WTC11 (cell line): Measurements from ENCODE around the gene ATP5ME. TPM values are rescaled to one million over a fixed set of nuclear protein-coding genes. Genes with fewer than 3 reads are reported as not detected.

Experiments
- ATAC-seq: fragments of 200-7000 bp; cut with Tn5 transposase; 2 replicates; pipeline ENCODE4 v1.10.0; 2021; ENCODE audit warnings: mild to moderate bottlenecking, moderate library complexity
- CTCF ChIA-PET: fragments of 300-600 bp; sonication (Branson Sonifier 250); formaldehyde crosslinking; loops from one replicate; lab custom pipeline; 2021; ENCODE audit warnings: antibody characterized with exemption; lab: Charles Lee
- POLR2A ChIA-PET: fragments of 350-600 bp; sonication (Branson Sonifier 250); formaldehyde crosslinking; loops from one replicate; lab custom pipeline; 2021; ENCODE audit warnings: antibody characterized with exemption; lab: Charles Lee
- DNase-seq: peaks from one replicate; pipeline ENCODE4 v3.0.0; 2021; ENCODE audit warnings: low spot score
- H3K27ac Mint-ChIP-seq: 2 replicates; pipeline ENCODE4 v1.8.0; 2021; ENCODE audit warnings: mixed read lengths
- H3K27me3 Mint-ChIP-seq: 2 replicates; pipeline ENCODE4 v1.8.0; 2021; ENCODE audit warnings: low read depth, mild to moderate bottlenecking, moderate library complexity, mixed read lengths
- H3K36me3 Mint-ChIP-seq: 2 replicates; pipeline ENCODE4 v1.8.0; 2021; ENCODE audit warnings: mixed read lengths
- H3K4me1 Mint-ChIP-seq: 2 replicates; pipeline ENCODE4 v1.8.0; 2022; ENCODE audit warnings: mixed read lengths
- H3K4me3 Mint-ChIP-seq: 2 replicates; pipeline ENCODE4 v1.8.0; 2021; ENCODE audit warnings: mild to moderate bottlenecking, moderate library complexity, mixed read lengths
- H3K9me3 Mint-ChIP-seq: 2 replicates; pipeline ENCODE4 v1.8.0; 2021; ENCODE audit warnings: mixed read lengths
- CREB1 ChIP-seq: sonication (generic); formaldehyde crosslinking; IDR thresholded peaks from 2 replicates; pipeline ENCODE4 v1.8.0; 2023; ENCODE audit warnings: mild to moderate bottlenecking, missing genetic modification reagents
- GRHL2 ChIP-seq: fragments of 250-450 bp; sonication (Bioruptor Pico); IDR thresholded peaks from 2 replicates; pipeline ENCODE4 v1.8.0; 2022; ENCODE audit warnings: mild to moderate bottlenecking, moderate library complexity; ENCODE audit not compliant: insufficient replicate concordance, severe bottlenecking
- SMAD4 ChIP-seq: sonication (generic); formaldehyde crosslinking; IDR thresholded peaks from 2 replicates; pipeline ENCODE4 v1.8.0; 2022; ENCODE audit warnings: mild to moderate bottlenecking, missing genetic modification reagents
- SOX15 ChIP-seq: fragments of 250-450 bp; sonication (Bioruptor Pico); IDR thresholded peaks from 2 replicates; pipeline ENCODE4 v1.9.0; 2021; ENCODE audit warnings: mild to moderate bottlenecking
- ZNF232 ChIP-seq: sonication (generic); formaldehyde crosslinking; IDR thresholded peaks from 2 replicates; pipeline ENCODE4 v1.8.0; 2022; ENCODE audit warnings: mild to moderate bottlenecking, missing genetic modification reagents
- ZNF317 ChIP-seq: sonication (generic); formaldehyde crosslinking; IDR thresholded peaks from 2 replicates; pipeline ENCODE4 v1.8.1; 2023; ENCODE audit warnings: low read depth, mild to moderate bottlenecking, moderate library complexity, missing genetic modification reagents, borderline replicate concordance
- total RNA-seq: library from RNA; stranded (reverse); gene quantifications from 3 replicates; pipeline ENCODE4 v1.2.3, GENCODE V29; 2021
- TF ChIP-seq, protein P1 (sequence below): sonication (generic); formaldehyde crosslinking; IDR thresholded peaks from 2 replicates; pipeline ENCODE4 v1.8.1; 2023; ENCODE audit warnings: mild to moderate bottlenecking, missing genetic modification reagents
- TF ChIP-seq, protein P2 (sequence below): sonication (generic); formaldehyde crosslinking; IDR thresholded peaks from 2 replicates; pipeline ENCODE4 v1.8.0; 2023; ENCODE audit warnings: mild to moderate bottlenecking, missing genetic modification reagents
- TF ChIP-seq, protein P3 (sequence below): sonication (generic); formaldehyde crosslinking; IDR thresholded peaks from 2 replicates; pipeline ENCODE4 v1.8.0; 2022; ENCODE audit warnings: mild to moderate bottlenecking, missing genetic modification reagents
- TF ChIP-seq, protein P4 (sequence below): sonication (generic); formaldehyde crosslinking; IDR thresholded peaks from 2 replicates; pipeline ENCODE4 v1.8.1; 2023; ENCODE audit warnings: mild to moderate bottlenecking, missing genetic modification reagents, borderline replicate concordance
- TF ChIP-seq, protein P5 (sequence below): sonication (generic); formaldehyde crosslinking; IDR thresholded peaks from 2 replicates; pipeline ENCODE4 v1.8.0; 2022; ENCODE audit warnings: mild to moderate bottlenecking, missing genetic modification reagents
- TF ChIP-seq, protein P6 (sequence below): fragments of 200-600 bp; IDR thresholded peaks from 2 replicates; pipeline ENCODE4 v1.8.0; 2022; ENCODE audit warnings: antibody characterized with exemption
- TF ChIP-seq, protein P7 (sequence below): sonication (generic); formaldehyde crosslinking; IDR thresholded peaks from 2 replicates; pipeline ENCODE4 v1.8.1; 2022; ENCODE audit warnings: low read depth, mild to moderate bottlenecking, moderate library complexity, missing genetic modification reagents, borderline replicate concordance

ATP5ME gene
- total RNA-seq, 1 experiment from 2014 or later = 468 TPM

DNA sequence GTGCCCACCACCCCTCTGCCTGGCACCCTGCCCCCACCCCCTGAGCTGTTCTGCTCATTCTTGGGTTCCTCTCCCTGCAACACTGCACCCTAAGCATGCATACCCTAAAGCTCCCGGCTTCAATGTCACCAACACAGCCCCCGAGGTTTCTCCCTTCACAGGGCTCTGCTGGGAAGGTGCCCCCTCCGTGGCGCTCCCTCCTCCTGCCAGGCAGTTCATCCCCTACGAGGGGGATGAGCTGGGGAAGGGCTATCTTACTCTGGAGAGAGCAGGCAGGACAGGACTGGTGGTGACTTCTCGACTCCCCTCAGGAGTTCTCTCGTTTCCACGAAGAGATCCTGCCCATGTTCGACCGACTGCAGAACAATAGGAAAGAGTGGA is 6.5 kb downstream of the ATP5ME start (continued):
- TF ChIP-seq SMAD4 (CRISPR knock-in tag) (no peak), ZNF317 (no peak), CREB1 (CRISPR knock-in tag) (no peak)

DNA sequence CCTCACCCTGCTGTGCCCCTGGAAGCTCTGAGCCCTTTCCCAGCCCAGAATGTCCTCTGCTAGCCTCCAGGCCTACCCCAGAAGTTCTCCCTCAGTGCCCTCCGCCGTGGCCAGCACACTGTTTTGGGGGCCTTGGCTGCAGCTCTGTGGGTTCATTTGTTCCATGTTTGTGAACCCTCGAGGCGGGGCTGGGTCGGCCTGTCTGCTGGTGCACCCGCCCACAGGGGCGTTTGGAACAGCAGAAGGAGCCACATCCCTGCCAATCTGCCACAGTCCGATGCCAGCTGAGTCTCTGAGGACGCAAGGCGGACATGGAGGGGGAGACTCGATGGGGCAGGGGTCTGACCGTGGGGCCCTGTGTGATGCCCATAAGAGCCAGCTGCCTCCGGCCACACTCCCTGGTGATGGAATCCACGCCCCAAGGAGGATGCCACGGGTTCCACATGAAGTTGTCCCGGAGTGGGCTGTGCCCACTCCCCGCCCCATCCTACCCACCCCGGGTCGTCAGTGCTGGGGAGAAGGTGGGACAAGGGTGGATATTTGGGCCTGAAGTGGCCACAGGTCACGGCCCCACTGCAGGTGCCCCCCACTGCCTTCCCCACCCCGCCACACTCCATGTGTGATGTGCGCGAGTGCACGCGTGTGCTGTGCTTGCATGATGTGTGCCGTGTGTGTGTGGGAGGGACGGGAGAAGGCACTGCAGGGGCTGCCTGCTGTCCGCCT is 7.1 kb downstream of the ATP5ME start:
- H3K4me1 Mint-ChIP-seq = peaks cover 3% of the 10 kb centered on the region
- no peak overlapping the region for H3K27ac Mint-ChIP-seq
- no peaks in the 10 kb centered on the region for H3K9me3 Mint-ChIP-seq
- ChIA-PET POLR2A (interaction anchor here (1.1 kb wide), 1 partner anchor 14 kb away, joined by 4 read pairs; no protein-coding TSS in a partner anchor), CTCF (interaction anchor here (1.5 kb wide), 1 partner anchor 64 kb away, joined by 6 read pairs; no protein-coding TSS in a partner anchor)
- no peak overlapping the region for H3K4me3 Mint-ChIP-seq
- ATAC-seq = no peak
- no peak for DNase-seq
- no peak for TF ChIP-seq ZNF317
- TF ChIP-seq, protein P1, sequence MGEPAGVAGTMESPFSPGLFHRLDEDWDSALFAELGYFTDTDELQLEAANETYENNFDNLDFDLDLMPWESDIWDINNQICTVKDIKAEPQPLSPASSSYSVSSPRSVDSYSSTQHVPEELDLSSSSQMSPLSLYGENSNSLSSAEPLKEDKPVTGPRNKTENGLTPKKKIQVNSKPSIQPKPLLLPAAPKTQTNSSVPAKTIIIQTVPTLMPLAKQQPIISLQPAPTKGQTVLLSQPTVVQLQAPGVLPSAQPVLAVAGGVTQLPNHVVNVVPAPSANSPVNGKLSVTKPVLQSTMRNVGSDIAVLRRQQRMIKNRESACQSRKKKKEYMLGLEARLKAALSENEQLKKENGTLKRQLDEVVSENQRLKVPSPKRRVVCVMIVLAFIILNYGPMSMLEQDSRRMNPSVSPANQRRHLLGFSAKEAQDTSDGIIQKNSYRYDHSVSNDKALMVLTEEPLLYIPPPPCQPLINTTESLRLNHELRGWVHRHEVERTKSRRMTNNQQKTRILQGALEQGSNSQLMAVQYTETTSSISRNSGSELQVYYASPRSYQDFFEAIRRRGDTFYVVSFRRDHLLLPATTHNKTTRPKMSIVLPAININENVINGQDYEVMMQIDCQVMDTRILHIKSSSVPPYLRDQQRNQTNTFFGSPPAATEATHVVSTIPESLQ (CRISPR knock-in tag) = no peak
- H3K27me3 Mint-ChIP-seq = no peaks in the 10 kb centered on the region; the same call in 1 of the 2 replicates
- peaks cover 13% of the 10 kb centered on the region for H3K36me3 Mint-ChIP-seq

DNA sequence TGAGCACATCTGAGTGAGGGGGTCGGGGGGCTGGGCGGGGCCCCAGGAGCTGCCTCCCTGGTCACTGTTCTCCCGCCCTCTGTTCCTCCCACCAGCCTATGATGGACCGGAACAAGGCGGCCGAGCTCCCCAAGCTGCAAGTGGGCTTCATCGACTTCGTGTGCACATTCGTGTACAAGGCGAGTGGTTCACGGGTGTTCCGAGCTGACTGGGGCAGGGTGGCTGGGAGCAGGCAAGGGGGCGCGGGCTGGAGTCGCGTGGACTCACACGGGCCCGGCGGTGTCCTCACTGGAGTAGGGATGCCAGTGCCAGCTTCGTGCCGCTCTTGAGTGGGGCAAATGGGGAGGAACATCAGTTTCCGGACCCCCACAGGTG is 7.7 kb downstream of the ATP5ME start:
- no peak overlapping the region for H3K27ac Mint-ChIP-seq
- CTCF ChIA-PET = interaction anchor here (1.5 kb wide), 1 partner anchor 64 kb away, joined by 6 read pairs; no protein-coding TSS in a partner anchor
- ATAC-seq = no peak

More for the DNA sequence above, 7.7 kb downstream of the ATP5ME start:
- H3K9me3 Mint-ChIP-seq = no peaks in the 10 kb centered on the region
- TF ChIP-seq, protein P2, sequence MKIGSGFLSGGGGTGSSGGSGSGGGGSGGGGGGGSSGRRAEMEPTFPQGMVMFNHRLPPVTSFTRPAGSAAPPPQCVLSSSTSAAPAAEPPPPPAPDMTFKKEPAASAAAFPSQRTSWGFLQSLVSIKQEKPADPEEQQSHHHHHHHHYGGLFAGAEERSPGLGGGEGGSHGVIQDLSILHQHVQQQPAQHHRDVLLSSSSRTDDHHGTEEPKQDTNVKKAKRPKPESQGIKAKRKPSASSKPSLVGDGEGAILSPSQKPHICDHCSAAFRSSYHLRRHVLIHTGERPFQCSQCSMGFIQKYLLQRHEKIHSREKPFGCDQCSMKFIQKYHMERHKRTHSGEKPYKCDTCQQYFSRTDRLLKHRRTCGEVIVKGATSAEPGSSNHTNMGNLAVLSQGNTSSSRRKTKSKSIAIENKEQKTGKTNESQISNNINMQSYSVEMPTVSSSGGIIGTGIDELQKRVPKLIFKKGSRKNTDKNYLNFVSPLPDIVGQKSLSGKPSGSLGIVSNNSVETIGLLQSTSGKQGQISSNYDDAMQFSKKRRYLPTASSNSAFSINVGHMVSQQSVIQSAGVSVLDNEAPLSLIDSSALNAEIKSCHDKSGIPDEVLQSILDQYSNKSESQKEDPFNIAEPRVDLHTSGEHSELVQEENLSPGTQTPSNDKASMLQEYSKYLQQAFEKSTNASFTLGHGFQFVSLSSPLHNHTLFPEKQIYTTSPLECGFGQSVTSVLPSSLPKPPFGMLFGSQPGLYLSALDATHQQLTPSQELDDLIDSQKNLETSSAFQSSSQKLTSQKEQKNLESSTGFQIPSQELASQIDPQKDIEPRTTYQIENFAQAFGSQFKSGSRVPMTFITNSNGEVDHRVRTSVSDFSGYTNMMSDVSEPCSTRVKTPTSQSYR (CRISPR knock-in tag) = no peak
- TF ChIP-seq, protein P3, sequence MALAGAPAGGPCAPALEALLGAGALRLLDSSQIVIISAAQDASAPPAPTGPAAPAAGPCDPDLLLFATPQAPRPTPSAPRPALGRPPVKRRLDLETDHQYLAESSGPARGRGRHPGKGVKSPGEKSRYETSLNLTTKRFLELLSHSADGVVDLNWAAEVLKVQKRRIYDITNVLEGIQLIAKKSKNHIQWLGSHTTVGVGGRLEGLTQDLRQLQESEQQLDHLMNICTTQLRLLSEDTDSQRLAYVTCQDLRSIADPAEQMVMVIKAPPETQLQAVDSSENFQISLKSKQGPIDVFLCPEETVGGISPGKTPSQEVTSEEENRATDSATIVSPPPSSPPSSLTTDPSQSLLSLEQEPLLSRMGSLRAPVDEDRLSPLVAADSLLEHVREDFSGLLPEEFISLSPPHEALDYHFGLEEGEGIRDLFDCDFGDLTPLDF (CRISPR knock-in tag) = no peak
- TF ChIP-seq, protein P4, sequence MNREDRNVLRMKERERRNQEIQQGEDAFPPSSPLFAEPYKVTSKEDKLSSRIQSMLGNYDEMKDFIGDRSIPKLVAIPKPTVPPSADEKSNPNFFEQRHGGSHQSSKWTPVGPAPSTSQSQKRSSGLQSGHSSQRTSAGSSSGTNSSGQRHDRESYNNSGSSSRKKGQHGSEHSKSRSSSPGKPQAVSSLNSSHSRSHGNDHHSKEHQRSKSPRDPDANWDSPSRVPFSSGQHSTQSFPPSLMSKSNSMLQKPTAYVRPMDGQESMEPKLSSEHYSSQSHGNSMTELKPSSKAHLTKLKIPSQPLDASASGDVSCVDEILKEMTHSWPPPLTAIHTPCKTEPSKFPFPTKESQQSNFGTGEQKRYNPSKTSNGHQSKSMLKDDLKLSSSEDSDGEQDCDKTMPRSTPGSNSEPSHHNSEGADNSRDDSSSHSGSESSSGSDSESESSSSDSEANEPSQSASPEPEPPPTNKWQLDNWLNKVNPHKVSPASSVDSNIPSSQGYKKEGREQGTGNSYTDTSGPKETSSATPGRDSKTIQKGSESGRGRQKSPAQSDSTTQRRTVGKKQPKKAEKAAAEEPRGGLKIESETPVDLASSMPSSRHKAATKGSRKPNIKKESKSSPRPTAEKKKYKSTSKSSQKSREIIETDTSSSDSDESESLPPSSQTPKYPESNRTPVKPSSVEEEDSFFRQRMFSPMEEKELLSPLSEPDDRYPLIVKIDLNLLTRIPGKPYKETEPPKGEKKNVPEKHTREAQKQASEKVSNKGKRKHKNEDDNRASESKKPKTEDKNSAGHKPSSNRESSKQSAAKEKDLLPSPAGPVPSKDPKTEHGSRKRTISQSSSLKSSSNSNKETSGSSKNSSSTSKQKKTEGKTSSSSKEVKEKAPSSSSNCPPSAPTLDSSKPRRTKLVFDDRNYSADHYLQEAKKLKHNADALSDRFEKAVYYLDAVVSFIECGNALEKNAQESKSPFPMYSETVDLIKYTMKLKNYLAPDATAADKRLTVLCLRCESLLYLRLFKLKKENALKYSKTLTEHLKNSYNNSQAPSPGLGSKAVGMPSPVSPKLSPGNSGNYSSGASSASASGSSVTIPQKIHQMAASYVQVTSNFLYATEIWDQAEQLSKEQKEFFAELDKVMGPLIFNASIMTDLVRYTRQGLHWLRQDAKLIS = no peak
- TF ChIP-seq SOX15 (no peak), GRHL2 (no peak), ZNF232 (CRISPR knock-in tag) (no peak)
- TF ChIP-seq, protein P5, sequence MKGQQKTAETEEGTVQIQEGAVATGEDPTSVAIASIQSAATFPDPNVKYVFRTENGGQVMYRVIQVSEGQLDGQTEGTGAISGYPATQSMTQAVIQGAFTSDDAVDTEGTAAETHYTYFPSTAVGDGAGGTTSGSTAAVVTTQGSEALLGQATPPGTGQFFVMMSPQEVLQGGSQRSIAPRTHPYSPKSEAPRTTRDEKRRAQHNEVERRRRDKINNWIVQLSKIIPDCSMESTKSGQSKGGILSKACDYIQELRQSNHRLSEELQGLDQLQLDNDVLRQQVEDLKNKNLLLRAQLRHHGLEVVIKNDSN (CRISPR knock-in tag) = no peak
- TF ChIP-seq, protein P6, sequence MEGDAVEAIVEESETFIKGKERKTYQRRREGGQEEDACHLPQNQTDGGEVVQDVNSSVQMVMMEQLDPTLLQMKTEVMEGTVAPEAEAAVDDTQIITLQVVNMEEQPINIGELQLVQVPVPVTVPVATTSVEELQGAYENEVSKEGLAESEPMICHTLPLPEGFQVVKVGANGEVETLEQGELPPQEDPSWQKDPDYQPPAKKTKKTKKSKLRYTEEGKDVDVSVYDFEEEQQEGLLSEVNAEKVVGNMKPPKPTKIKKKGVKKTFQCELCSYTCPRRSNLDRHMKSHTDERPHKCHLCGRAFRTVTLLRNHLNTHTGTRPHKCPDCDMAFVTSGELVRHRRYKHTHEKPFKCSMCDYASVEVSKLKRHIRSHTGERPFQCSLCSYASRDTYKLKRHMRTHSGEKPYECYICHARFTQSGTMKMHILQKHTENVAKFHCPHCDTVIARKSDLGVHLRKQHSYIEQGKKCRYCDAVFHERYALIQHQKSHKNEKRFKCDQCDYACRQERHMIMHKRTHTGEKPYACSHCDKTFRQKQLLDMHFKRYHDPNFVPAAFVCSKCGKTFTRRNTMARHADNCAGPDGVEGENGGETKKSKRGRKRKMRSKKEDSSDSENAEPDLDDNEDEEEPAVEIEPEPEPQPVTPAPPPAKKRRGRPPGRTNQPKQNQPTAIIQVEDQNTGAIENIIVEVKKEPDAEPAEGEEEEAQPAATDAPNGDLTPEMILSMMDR = no peak
- TF ChIP-seq, protein P7, sequence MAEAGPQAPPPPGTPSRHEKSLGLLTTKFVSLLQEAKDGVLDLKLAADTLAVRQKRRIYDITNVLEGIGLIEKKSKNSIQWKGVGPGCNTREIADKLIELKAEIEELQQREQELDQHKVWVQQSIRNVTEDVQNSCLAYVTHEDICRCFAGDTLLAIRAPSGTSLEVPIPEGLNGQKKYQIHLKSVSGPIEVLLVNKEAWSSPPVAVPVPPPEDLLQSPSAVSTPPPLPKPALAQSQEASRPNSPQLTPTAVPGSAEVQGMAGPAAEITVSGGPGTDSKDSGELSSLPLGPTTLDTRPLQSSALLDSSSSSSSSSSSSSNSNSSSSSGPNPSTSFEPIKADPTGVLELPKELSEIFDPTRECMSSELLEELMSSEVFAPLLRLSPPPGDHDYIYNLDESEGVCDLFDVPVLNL (CRISPR knock-in tag) = no peak
- H3K4me3 Mint-ChIP-seq = no peak overlapping the region
- peaks cover 3% of the 10 kb centered on the region for H3K4me1 Mint-ChIP-seq
- H3K36me3 Mint-ChIP-seq = peaks cover 9% of the 10 kb centered on the region
- no peak for DNase-seq
- H3K27me3 Mint-ChIP-seq = no peaks in the 10 kb centered on the region; the same call in 1 of the 2 replicates
- POLR2A ChIA-PET = no interaction called here
